GM19463 (cell line): ENCODE results near the gene MCC.

Experiments
- ATAC-seq: cut with Tn5 transposase; IDR thresholded peaks from one replicate; pipeline ENCODE4 v1.9.1; 2021; ENCODE audit warnings: mild to moderate bottlenecking, moderate library complexity; ENCODE audit not compliant: unreplicated experiment

The MCC gene

GRCh38 chr5:113186061-113186460, 302.2 kb downstream of the MCC start:
- ATAC-seq, result no peak

DNA sequence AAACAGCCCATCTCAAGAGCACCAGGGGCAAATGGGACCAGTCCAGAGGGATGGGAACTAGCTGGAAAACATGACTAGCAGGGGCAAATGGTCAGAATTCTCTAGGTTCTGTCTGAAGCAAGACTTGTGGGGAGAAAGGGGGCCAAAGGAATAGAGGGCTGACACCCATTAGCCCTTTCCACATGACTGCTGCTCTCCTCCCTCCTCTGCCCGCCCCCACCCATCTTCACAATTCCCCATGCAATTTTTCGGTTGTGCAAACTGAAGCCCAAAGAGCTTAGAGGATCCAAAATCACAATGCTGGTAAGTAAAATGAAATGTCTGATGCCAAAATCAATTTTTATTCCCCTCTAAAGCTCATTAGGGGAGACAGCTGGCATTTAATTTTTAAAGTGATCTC, 304.6 kb downstream of the MCC start:
- no peak for ATAC-seq

GRCh38 chr5:113182658-113183344, 305.5 kb downstream of the MCC start:
- no peak for ATAC-seq

- no peak for ATAC-seq
Observed at GRCh38 chr5:113181853-113182490, 306.3 kb downstream of the MCC start.

- no peak for ATAC-seq
Observed at GRCh38 chr5:113181409-113181808, 306.8 kb downstream of the MCC start.

DNA sequence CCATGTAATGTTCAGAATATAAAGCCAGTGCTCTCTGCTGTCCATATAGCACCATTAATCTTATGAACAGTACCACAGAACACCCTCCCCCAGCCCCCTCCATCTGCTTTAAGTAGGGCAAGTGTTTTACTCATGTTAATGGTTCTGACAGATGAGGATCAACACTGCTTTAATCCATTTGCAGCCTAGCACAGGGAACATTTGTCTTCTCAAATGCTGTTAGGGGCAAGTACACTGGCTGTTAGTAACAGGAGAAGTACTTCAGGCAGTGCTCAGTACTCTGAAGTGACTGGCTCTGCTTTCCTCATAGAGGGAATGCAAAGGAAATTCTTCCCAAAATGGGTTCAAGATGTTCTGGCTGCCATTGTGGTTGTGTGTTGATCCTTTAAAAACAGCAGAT, 309.1 kb downstream of the MCC start:
- no peak for ATAC-seq

DNA sequence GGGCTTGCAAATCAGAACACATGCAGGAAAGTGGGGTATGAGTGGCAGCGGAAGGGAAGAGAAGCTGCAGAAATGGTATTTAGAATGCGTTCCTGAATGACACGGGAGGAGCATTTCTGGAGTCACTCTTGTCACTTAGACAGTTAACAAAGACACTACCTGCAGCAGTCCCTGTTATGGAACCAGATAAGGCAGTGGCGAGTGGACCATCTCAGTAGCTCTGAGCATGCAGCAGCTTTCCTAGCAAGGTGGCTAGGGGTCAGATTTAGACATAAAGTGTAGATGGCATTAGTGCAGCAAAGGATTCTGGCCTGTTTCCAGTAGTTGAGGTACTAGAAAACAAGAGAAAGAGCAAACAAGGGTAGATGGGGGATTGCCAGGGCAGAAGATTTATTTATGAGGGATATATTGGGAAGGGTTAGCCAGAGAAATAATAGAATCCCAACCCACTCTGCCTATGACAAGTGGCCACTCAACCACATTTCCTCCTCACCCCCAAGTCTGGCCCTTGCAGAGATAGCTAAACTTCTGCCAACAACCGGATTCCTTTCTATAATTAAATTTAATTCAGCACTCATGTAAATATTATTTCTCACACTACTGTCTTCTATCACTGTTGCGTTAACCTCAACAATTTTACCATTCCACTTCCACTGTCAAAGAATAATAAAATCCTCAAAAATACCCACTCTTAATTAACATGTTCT, 310.0 kb downstream of the MCC start:
- no peak for ATAC-seq

- no peak for ATAC-seq
Observed at GRCh38 chr5:113177225-113177624, 311.0 kb downstream of the MCC start.

DNA sequence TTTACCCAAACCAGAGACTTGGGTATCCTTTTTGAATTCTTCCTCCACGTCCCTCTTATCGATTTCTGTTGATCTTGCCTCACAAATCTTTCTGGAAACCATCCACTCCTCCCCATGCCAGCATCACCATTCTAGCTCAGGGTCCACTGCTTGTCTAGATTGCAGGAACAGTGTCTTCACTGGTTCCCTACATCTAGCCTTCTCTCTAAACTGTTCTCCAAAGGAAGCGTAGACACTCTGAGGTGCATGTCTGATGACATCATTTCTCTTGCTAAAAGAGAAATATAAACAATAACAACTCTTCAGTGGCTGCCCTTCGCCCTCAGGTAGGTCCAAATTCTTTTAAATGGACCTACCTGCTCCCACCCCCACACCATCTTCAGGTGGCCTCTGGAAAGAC, 311.5 kb downstream of the MCC start:
- ATAC-seq, result no peak

GRCh38 chr5:113176196-113176595, 312.1 kb downstream of the MCC start:
- no peak for ATAC-seq

GRCh38 chr5:113172231-113172826, 315.9 kb downstream of the MCC start:
- ATAC-seq, result peak; percentile 60

- ATAC-seq, result no peak
Observed at GRCh38 chr5:113171520-113171919, 316.7 kb downstream of the MCC start.

- ATAC-seq, result no peak
Observed at GRCh38 chr5:113170707-113171106, 317.5 kb downstream of the MCC start.

DNA sequence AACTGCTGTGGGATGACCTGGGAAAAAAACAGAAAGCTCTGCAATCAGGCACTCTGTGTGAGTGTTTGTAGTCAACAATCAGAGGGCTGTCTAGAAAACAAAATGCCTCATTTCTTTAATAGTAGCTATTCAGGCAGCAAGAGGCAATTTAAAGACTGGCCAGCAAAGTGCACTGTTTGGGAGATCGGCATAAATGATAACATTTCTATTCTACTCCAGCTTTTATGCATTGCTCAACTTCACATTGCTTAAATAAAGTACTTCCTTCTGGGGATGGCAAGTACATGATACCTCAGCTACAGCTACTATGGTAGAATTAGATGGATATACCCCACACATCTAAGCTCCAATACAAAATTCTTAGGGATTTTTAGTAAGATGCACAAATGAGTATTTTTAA, 318.5 kb downstream of the MCC start:
- no peak for ATAC-seq

DNA sequence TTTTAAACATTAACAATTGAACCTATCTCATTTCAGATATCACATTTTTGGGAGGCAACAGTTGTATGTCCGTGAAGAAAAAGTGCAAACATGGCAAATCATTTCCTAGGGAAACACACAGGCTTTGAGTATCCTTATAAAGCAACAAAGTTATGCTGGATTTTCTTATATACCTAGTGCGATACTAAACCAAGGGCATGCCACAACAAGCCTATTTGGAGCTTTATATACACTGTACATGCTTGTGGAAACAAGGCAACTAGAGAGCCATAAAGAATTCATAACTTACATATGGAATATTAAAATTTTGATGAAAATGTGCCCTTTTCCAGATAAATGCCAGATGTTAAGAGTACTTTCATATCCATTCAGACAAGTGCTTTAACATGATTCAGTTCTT, 320.3 kb downstream of the MCC start:
- no peak for ATAC-seq

GRCh38 chr5:113166852-113167366, 321.3 kb downstream of the MCC start:
- no peak for ATAC-seq

- no peak for ATAC-seq
Observed at GRCh38 chr5:113166261-113166660, 322.0 kb downstream of the MCC start.

- ATAC-seq, result no peak
Observed at GRCh38 chr5:113164021-113164420, 324.2 kb downstream of the MCC start.

GRCh38 chr5:113163328-113163727, 324.9 kb downstream of the MCC start:
- no peak for ATAC-seq

GRCh38 chr5:113162770-113163169, 325.5 kb downstream of the MCC start:
- no peak for ATAC-seq

DNA sequence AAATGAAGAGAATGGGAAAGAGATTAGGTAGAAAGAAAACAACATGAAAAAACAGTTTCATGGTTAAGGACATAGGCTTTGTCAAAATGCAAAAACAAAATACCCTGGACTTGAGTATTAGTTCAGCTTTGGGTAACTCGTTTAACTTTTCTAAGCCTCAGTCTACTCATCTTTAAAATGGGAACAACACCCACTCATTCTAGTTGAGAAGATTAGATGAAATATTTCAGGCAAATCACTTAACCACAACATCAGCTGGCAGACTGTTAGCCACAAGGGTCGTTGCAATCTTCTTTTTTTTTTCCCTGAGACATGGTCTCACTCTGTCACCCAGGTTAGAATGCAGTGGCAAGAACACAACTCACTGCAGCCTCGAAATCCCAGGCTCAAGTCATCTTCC, 326.0 kb downstream of the MCC start:
- no peak for ATAC-seq

- ATAC-seq, result no peak
Observed at GRCh38 chr5:113161806-113162205, 326.4 kb downstream of the MCC start.
